ENCODE measurements around the gene CCDC122.
A peak's percentile ranks its signal among the peaks of the same experiment; 100 is the strongest.

The CCDC122 gene

GRCh38 chr13:43787997-43788396 is 91.5 kb downstream of the CCDC122 start:
- Histone ChIP-seq H3K27me3 (peaks cover 27 to 34% (median 33%) of the 10 kb centered on the region in 11 experiments), H4K20me1 (peaks cover 0 to 8% (median 0%) of the 10 kb centered on the region in 11 experiments; a peak in 2 of 22 replicates), H3K9me3 (replicated peaks in 1 of 11) (no peaks in the 10 kb centered on the region), H3K27ac (no peak overlapping the region), H3K4me3 (peak overlapping the region in 8 of 10 experiments; percentile 61 to 79 (median 70); a peak in 8 of 20 replicates), H3K4me1 (peaks cover 21 to 39% (median 33%) of the 10 kb centered on the region in 10 experiments), H3K4me2 (peak overlapping the region; percentile 92 to 100 (median 98); a peak in 21 of 22 replicates), H3K9ac (peak overlapping the region in 2 of 11 experiments; percentile 78 to 81; a peak in 3 of 22 replicates), H3K36me3 (no peaks in the 10 kb centered on the region)
- TF ChIP-seq Cebpa-rat (IDR thresholded peaks at IDR 0.05), result no peak

GRCh38 chr13:43787518-43787891 is 92.0 kb downstream of the CCDC122 start:
- Histone ChIP-seq H4K20me1 (peaks cover 0 to 8% (median 0%) of the 10 kb centered on the region in 11 experiments; a peak in 2 of 22 replicates), H3K27ac (peak overlapping the region in 10 of 11 experiments; percentile 27 to 71 (median 66); a peak in 17 of 22 replicates), H3K27me3 (peaks cover 27 to 34% (median 33%) of the 10 kb centered on the region in 11 experiments), H3K9me3 (replicated peaks in 1 of 11) (no peaks in the 10 kb centered on the region), H3K4me3 (peak overlapping the region; percentile 59 to 79 (median 70)), H3K9ac (peak overlapping the region; percentile 64 to 81 (median 76); a peak in 21 of 22 replicates), H3K36me3 (no peaks in the 10 kb centered on the region), H3K4me2 (peak overlapping the region; percentile 92 to 100 (median 98)), H3K4me1 (peaks cover 16 to 34% (median 28%) of the 10 kb centered on the region in 10 experiments)
- TF ChIP-seq Cebpa-rat (IDR thresholded peaks at IDR 0.05), result no peak

GRCh38 chr13:43786766-43787517 is 92.6 kb downstream of the CCDC122 start, which contains the start of gene ENOX1:
Gene ENOX1 (minus strand): TSS chr13:43786972.
- Histone ChIP-seq H3K4me2 (peak within 1 kb of the TSS; percentile 92 to 100 (median 98)), H3K9ac (peak within 1 kb of the TSS; percentile 64 to 81 (median 76)), H3K27ac (peak within 1 kb of the TSS in 10 of 11 experiments; percentile 27 to 71 (median 66); a peak in 18 of 22 replicates), H3K36me3 (no peaks in the 10 kb centered on the region), H3K4me1 (peaks cover 12 to 29% (median 24%) of the 10 kb centered on the region in 10 experiments), H3K27me3 (peaks cover 27 to 34% (median 33%) of the 10 kb centered on the region in 11 experiments), H4K20me1 (peaks cover 0 to 8% (median 0%) of the 10 kb centered on the region in 11 experiments; a peak in 2 of 22 replicates), H3K4me3 (peak within 1 kb of the TSS; percentile 59 to 79 (median 70)), H3K9me3 (replicated peaks in 1 of 11) (no peaks in the 10 kb centered on the region)
- TF ChIP-seq Cebpa-rat (IDR thresholded peaks at IDR 0.05), result no peak

GRCh38 chr13:43786472-43786765 is 93.1 kb downstream of the CCDC122 start:
- H3K4me3 ChIP-seq, result peak overlapping the region; percentile 59 to 79 (median 70)
- H3K9me3 ChIP-seq (replicated peaks in 1 of 11), result no peaks in the 10 kb centered on the region
- H3K4me2 ChIP-seq, result peak overlapping the region; percentile 92 to 100 (median 98)
- peak overlapping the region; percentile 64 to 81 (median 76) for H3K9ac ChIP-seq
- TF ChIP-seq Cebpa-rat (IDR thresholded peaks at IDR 0.05), result no peak
- H3K4me1 ChIP-seq, result peaks cover 12 to 29% (median 24%) of the 10 kb centered on the region in 10 experiments
- no peaks in the 10 kb centered on the region for H3K36me3 ChIP-seq
- peaks cover 0 to 8% (median 0%) of the 10 kb centered on the region in 11 experiments; a peak in 2 of 22 replicates for H4K20me1 ChIP-seq
- H3K27me3 ChIP-seq, result peaks cover 27 to 34% (median 33%) of the 10 kb centered on the region in 11 experiments
- H3K27ac ChIP-seq, result peak overlapping the region in 8 of 11 experiments; percentile 17 to 71 (median 64); a peak in 10 of 22 replicates

Data from BLaER1 treated with 17β-estradiol and CSF1 and Interleukin-3, amounts not matched to agents 10 nM and 100 nM (cell line).